Neural cell (in vitro differentiated cells): ENCODE results near the gene TBC1D5. TPM values are rescaled to one million over a fixed set of nuclear protein-coding genes. Genes with fewer than 3 reads are reported as not detected.

ENCODE experiments used
- H2AFZ ChIP-seq: fragments of 200-600, 300-800 bp; sonication (generic), shearing (Covaris generic); 2 replicates; pipeline ENCODE4 v1.6.0; 2014; ENCODE audit warnings: low read depth, mild to moderate bottlenecking, antibody characterized with exemption, low read length, moderate library complexity
- H3F3A ChIP-seq: fragments of 200-600 bp; shearing (Covaris generic); 2 replicates; pipeline ENCODE4 v1.6.1; 2016; ENCODE audit warnings: mild to moderate bottlenecking, moderate library complexity, mixed read lengths, antibody characterized with exemption, low read length; ENCODE audit not compliant: insufficient read depth, poor library complexity, severe bottlenecking
- H3K27ac ChIP-seq: fragments of 200-600, 300-800 bp; sonication (generic), shearing (Covaris generic); 2 replicates; pipeline ENCODE4 v1.5.1; 2014; ENCODE audit warnings: mild to moderate bottlenecking, low read length, moderate library complexity
- H3K27me3 ChIP-seq: fragments of 300-800, 200-600 bp; sonication (generic), shearing (Covaris generic); 2 replicates; pipeline ENCODE4 v1.6.0; 2014; ENCODE audit warnings: mild to moderate bottlenecking, low read depth, low read length, moderate library complexity; ENCODE audit not compliant: insufficient read depth
- H3K36me3 ChIP-seq: fragments of 300-800, 200-600 bp; sonication (generic), shearing (Covaris generic); 2 replicates; pipeline ENCODE4 v1.5.1; 2014; ENCODE audit warnings: mild to moderate bottlenecking, antibody characterized with exemption, low read length, moderate library complexity; ENCODE audit not compliant: insufficient read depth
- H3K4me2 ChIP-seq: fragments of 300-800, 200-600 bp; sonication (generic), shearing (Covaris generic); 2 replicates; pipeline ENCODE4 v1.6.0; 2014; ENCODE audit warnings: mild to moderate bottlenecking, low read length
- H3K4me3 ChIP-seq: fragments of 300-800, 200-600 bp; sonication (generic), shearing (Covaris generic); 2 replicates; pipeline ENCODE4 v1.5.1; 2014; ENCODE audit warnings: mild to moderate bottlenecking, low read length, moderate library complexity
- H3K79me2 ChIP-seq: fragments of 200-600 bp; shearing (Covaris generic); replicated peaks from 2 replicates; pipeline ENCODE4 v1.6.0; 2014; ENCODE audit warnings: mild to moderate bottlenecking, low read length, moderate library complexity; ENCODE audit not compliant: insufficient read depth
- H3K9ac ChIP-seq: fragments of 300-800, 200-600 bp; sonication (generic), shearing (Covaris generic); 2 replicates; pipeline ENCODE4 v1.6.1; 2016; ENCODE audit warnings: mild to moderate bottlenecking, low read length, mixed read lengths
- H3K9me2 ChIP-seq: fragments of 200-600 bp; shearing (Covaris generic); 2 replicates; pipeline ENCODE4 v1.6.1; 2016; ENCODE audit warnings: mild to moderate bottlenecking, low read length, mixed read lengths; ENCODE audit not compliant: insufficient read depth
- H3K9me3 ChIP-seq: fragments of 200-600, 300-800 bp; sonication (generic), shearing (Covaris generic); 2 replicates; pipeline ENCODE4 v1.6.1; 2016; ENCODE audit warnings: mild to moderate bottlenecking, mixed run types, low read length, moderate library complexity, mixed read lengths
- H4K20me1 ChIP-seq: fragments of 200-600 bp; shearing (Covaris generic); 2 replicates; pipeline ENCODE4 v1.6.1; 2016; ENCODE audit warnings: mild to moderate bottlenecking, mixed run types; ENCODE audit not compliant: insufficient read depth
- CTCF ChIP-seq: fragments of 450-650 bp; IDR thresholded peaks from 2 replicates; pipeline ENCODE4 v1.5.1; 2014; ENCODE audit warnings: antibody characterized with exemption, mild to moderate bottlenecking, moderate library complexity; ENCODE audit not compliant: poor library complexity, severe bottlenecking
- EP300 ChIP-seq: fragments of 450-650 bp; conservative IDR thresholded peaks from 2 replicates; pipeline ENCODE4 v1.6.1; 2014; ENCODE audit warnings: antibody characterized with exemption, mild to moderate bottlenecking, moderate library complexity; ENCODE audit not compliant: poor library complexity, severe bottlenecking
- EZH2 ChIP-seq: fragments of 200-600, 300-800 bp; shearing (Covaris generic), sonication (generic); IDR thresholded peaks from 2 replicates; pipeline ENCODE4 v1.6.1; 2014; ENCODE audit warnings: antibody characterized with exemption, low read length, borderline replicate concordance, mild to moderate bottlenecking; ENCODE audit not compliant: insufficient read depth, poor library complexity, severe bottlenecking
- MXI1 ChIP-seq: fragments of 450-650 bp; conservative IDR thresholded peaks from 2 replicates; pipeline ENCODE4 v1.6.1; 2014; ENCODE audit warnings: antibody characterized with exemption, mild to moderate bottlenecking; ENCODE audit not compliant: poor library complexity, severe bottlenecking
- POLR2AphosphoS5 ChIP-seq: IDR thresholded peaks from 2 replicates; pipeline ENCODE4 v1.6.1; 2012
- RAD21 ChIP-seq: fragments of 450-650 bp; conservative IDR thresholded peaks from 2 replicates; pipeline ENCODE4 v1.6.1; 2014; ENCODE audit warnings: antibody characterized with exemption, mild to moderate bottlenecking, moderate library complexity
- REST ChIP-seq: IDR thresholded peaks from 2 replicates; pipeline ENCODE4 v1.6.1; 2012; ENCODE audit warnings: borderline replicate concordance
- SMC3 ChIP-seq: fragments of 450-650 bp; conservative IDR thresholded peaks from 2 replicates; pipeline ENCODE4 v1.6.1; 2014; ENCODE audit warnings: antibody characterized with exemption, mild to moderate bottlenecking, moderate library complexity; ENCODE audit not compliant: poor library complexity
- TAF1 ChIP-seq: IDR thresholded peaks from 2 replicates; pipeline ENCODE4 v1.6.1; 2012; ENCODE audit warnings: low read depth
- polyA plus RNA-seq: library from polyadenylated mRNA; depleted of rRNA; stranded (reverse); fragments of >200 nt; gene quantifications from 2 replicates; pipeline ENCODE4 v1.2.3, GENCODE V29; 2014

TBC1D5 gene
- polyA plus RNA-seq, 1 donor from 2014 or later, result 28.3 TPM

GRCh38 chr3:17765819-17766472 is 23.5 kb upstream of the TBC1D5 start:
- no peaks in the 10 kb centered on the region for H3K9me3 ChIP-seq
- H3F3A ChIP-seq, result no peaks in the 10 kb centered on the region

GRCh38 chr3:17761563-17761962 is 19.1 kb upstream of the TBC1D5 start:
- H3K27me3 ChIP-seq, result no peaks in the 10 kb centered on the region
- no peak overlapping the region for H3K4me2 ChIP-seq
- no peaks in the 10 kb centered on the region for H3F3A ChIP-seq
- H3K9me3 ChIP-seq, result no peaks in the 10 kb centered on the region
- no peaks in the 10 kb centered on the region for H3K36me3 ChIP-seq
- no peak overlapping the region for H3K27ac ChIP-seq
- H2AFZ ChIP-seq, result no peak overlapping the region
- H3K4me3 ChIP-seq, result no peak overlapping the region
- no peaks in the 10 kb centered on the region for H4K20me1 ChIP-seq
- no peak for TF ChIP-seq TAF1
- TF ChIP-seq MXI1, result no peak
- TF ChIP-seq CTCF, result no peak
- TF ChIP-seq POLR2AphosphoS5, result no peak
- TF ChIP-seq SMC3, result no peak
- no peak for TF ChIP-seq EZH2
- H3K9me2 ChIP-seq, result no peaks in the 10 kb centered on the region
- H3K9ac ChIP-seq, result no peak overlapping the region
- no peaks in the 10 kb centered on the region for H3K79me2 ChIP-seq

More at GRCh38 chr3:17765819-17766472, 23.5 kb upstream of the TBC1D5 start:
- H3K36me3 ChIP-seq, result no peaks in the 10 kb centered on the region
- H3K79me2 ChIP-seq, result no peaks in the 10 kb centered on the region
- no peak overlapping the region for H3K4me2 ChIP-seq
- no peak overlapping the region for H3K4me3 ChIP-seq
- H3K27me3 ChIP-seq, result no peaks in the 10 kb centered on the region
- no peak overlapping the region for H3K27ac ChIP-seq
- H3K9me2 ChIP-seq, result no peaks in the 10 kb centered on the region
- H4K20me1 ChIP-seq, result no peaks in the 10 kb centered on the region
- TF ChIP-seq EZH2 (no peak), RAD21 (no peak), MXI1 (no peak), TAF1 (no peak), REST (no peak), EP300 (no peak), CTCF (no peak), POLR2AphosphoS5 (no peak), SMC3 (no peak)
- H2AFZ ChIP-seq, result no peak overlapping the region
- no peak overlapping the region for H3K9ac ChIP-seq
